BE2C (cell line): ENCODE results near the gene TFCP2.

Source experiments
- DNase-seq: peaks from one replicate; pipeline ENCODE4 v3.0.0-alpha.2; 2020
- H3K27me3 ChIP-seq: fragments of 250-450 bp; sonication (Bioruptor Pico); 2 replicates; pipeline ENCODE4 v1.5.1; 2020; ENCODE audit warnings: mild to moderate bottlenecking
- H3K36me3 ChIP-seq: fragments of 250-450 bp; sonication (Bioruptor Pico); 2 replicates; pipeline ENCODE4 v1.5.1; 2020; ENCODE audit warnings: mild to moderate bottlenecking
- H3K4me1 ChIP-seq: fragments of 250-450 bp; sonication (Bioruptor Pico); 2 replicates; pipeline ENCODE4 v1.5.1; 2020
- H3K4me3 ChIP-seq: 2 replicates; pipeline ENCODE4 v1.5.1; 2011; ENCODE audit warnings: low read depth, low read length
- H3K9me3 ChIP-seq: fragments of 250-450 bp; sonication (Bioruptor Pico); 2 replicates; pipeline ENCODE4 v1.5.1; 2020
- CTCF ChIP-seq: IDR thresholded peaks from 2 replicates; pipeline ENCODE4 v1.5.1; 2012; ENCODE audit warnings: mild to moderate bottlenecking, low read depth, low read length

TFCP2 gene

GRCh38 chr12:51208016-51208660, 35.2 kb upstream of the TFCP2 start:
- no peaks in the 10 kb centered on the region; the same call in 1 of the 2 replicates for H3K36me3 ChIP-seq
- H3K27me3 ChIP-seq, result no peaks in the 10 kb centered on the region
- TF ChIP-seq CTCF, result no peak

DNA sequence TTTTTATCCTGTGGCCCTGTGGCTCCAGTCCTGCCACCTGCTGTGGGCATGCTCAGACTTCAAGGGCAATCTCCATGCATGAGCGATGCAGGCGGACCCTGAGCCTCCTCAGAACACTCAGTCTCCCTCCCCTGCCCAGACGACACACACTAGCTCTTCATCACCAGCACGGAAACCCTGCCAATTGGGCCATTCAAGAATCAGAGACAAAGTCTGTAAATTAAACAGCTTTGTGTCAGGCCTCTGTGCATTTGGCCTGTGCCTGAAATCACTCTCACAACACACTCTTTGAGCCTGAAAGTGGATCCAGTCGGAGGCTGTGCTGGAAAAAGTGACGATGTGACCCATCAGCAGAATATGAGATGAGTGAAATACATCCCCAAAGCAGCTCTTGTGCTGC, 32.4 kb upstream of the TFCP2 start:
- Histone ChIP-seq H3K9me3 (no peaks in the 10 kb centered on the region), H3K4me1 (no peaks in the 10 kb centered on the region), H3K4me3 (no peak overlapping the region), H3K36me3 (no peaks in the 10 kb centered on the region; the same call in 1 of the 2 replicates), H3K27me3 (no peaks in the 10 kb centered on the region)
- TF ChIP-seq CTCF, result no peak
- no peak for DNase-seq

More at GRCh38 chr12:51208016-51208660, 35.2 kb upstream of the TFCP2 start:
- Histone ChIP-seq H3K4me1 (no peaks in the 10 kb centered on the region), H3K4me3 (no peak overlapping the region), H3K9me3 (no peaks in the 10 kb centered on the region)
- no peak for DNase-seq

DNA sequence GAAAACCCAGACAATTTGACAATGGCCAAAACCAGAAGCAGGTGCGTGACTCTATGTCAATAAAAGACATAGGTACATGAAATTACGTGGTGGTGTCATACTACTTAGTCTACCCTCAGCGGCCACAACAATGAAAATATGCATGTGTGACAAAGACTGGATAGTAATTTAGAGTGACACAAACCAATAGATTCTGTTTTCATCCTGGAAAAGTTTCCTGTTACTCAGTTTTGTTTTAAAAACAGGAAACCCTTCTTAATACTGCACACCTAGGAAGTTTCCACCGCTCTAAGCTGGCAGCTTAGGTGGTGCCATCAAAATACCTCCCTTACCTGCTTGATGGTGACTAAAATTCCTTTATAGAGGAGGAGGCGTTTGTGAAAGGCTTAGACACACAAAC, 29.8 kb upstream of the TFCP2 start:
- no peak overlapping the region for H3K4me3 ChIP-seq
- DNase-seq, result no peak
- H3K36me3 ChIP-seq, result no peaks in the 10 kb centered on the region
- no peaks in the 10 kb centered on the region for H3K9me3 ChIP-seq
- no peaks in the 10 kb centered on the region for H3K4me1 ChIP-seq
- H3K27me3 ChIP-seq, result no peaks in the 10 kb centered on the region
- TF ChIP-seq CTCF, result no peak

DNA sequence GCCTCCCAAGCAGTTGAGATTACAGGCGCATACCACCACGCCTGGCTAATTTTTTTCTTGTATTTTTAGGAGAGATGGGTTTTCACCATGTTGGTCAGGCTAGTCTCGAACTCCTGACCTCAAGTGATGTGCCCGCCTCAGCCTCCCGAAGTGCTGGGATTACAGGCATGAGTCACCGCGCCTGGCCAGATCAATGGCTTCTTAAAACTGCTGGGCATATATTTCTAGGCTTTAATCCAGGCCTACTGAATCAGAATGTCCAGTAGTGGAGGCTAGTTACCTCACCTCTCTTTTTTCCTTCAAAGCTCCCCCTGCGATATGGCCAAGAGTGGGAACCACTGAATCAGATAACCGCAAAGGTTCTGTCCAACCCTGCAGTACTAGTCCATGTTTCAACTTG, 27.9 kb upstream of the TFCP2 start:
- Histone ChIP-seq H3K4me1 (no peaks in the 10 kb centered on the region), H3K27me3 (no peaks in the 10 kb centered on the region), H3K4me3 (no peak overlapping the region), H3K36me3 (no peaks in the 10 kb centered on the region), H3K9me3 (no peaks in the 10 kb centered on the region)
- no peak for TF ChIP-seq CTCF
- DNase-seq, result no peak

GRCh38 chr12:51200156-51200555, 27.2 kb upstream of the TFCP2 start:
- H3K9me3 ChIP-seq, result no peaks in the 10 kb centered on the region
- no peaks in the 10 kb centered on the region for H3K36me3 ChIP-seq
- H3K4me3 ChIP-seq, result no peak overlapping the region
- no peak for DNase-seq
- no peaks in the 10 kb centered on the region for H3K4me1 ChIP-seq
- no peaks in the 10 kb centered on the region for H3K27me3 ChIP-seq
- TF ChIP-seq CTCF, result no peak

DNA sequence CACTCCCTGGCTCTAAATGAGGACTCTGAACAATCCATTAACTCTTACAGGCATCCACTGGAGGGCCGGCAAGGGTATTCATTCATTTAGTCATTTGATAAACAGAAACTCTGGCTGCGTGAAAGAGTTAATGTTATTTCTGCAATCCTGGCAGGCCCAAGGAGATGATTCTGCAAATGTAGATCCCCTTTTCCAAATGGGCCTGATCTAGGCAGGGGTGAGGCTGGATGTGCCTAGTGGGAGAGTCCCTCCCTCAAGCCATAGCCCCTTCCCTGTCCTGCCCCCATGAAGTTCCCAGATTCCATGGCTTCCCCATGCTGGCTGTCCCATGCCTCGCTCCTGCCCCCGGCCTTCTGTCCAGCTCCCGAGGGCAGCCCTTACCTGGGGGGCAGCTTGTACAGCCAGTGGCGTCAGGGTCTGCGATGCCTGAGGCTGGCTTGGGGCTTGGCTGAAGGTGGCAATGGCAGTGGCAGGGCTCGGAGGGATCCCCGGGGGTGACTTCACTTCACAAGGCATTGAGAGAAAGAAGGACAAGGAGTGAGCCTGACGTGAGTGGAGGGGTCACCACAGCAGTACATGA, 26.5 kb upstream of the TFCP2 start:
- Histone ChIP-seq H3K9me3 (no peaks in the 10 kb centered on the region), H3K36me3 (no peaks in the 10 kb centered on the region), H3K4me3 (no peak overlapping the region), H3K27me3 (no peaks in the 10 kb centered on the region), H3K4me1 (no peaks in the 10 kb centered on the region)
- no peak for TF ChIP-seq CTCF
- no peak for DNase-seq
